CD14-positive monocyte (primary cell): ENCODE data around the gene HYAL1. TPM values are rescaled to one million over a fixed set of nuclear protein-coding genes. Genes with fewer than 3 reads are reported as not detected.
A peak's percentile ranks its signal among the peaks of the same experiment; 100 is the strongest.

Source experiments
- DNase-seq, 3 donors: peaks; one replicate each; pipeline ENCODE4 v3.0.0-alpha.2; 2011 to 2022
- H2AFZ ChIP-seq: 2 replicates; pipeline ENCODE4 v1.6.0; 2012; ENCODE audit warnings: mild to moderate bottlenecking, low read depth, low read length, inconsistent platforms; ENCODE audit not compliant: insufficient read depth, poor library complexity, severe bottlenecking
- H3K27ac ChIP-seq, 2 donors: 1 replicate in 1 of 2; 2 replicates in 1 of 2; pipeline ENCODE4 v1.5.1; 2012 to 2013; ENCODE audit warnings: low read length in 2 of 2, control low read depth in 1 of 2, inconsistent platforms in 1 of 2, low read depth in 1 of 2, mild to moderate bottlenecking in 1 of 2
- H3K27me3 ChIP-seq, 2 donors: one replicate each; pipeline versions ENCODE4 v1.6.0 to v1.6.1; 2011 to 2013; ENCODE audit warnings: low read length in 2 of 2; ENCODE audit not compliant: control insufficient read depth in 2 of 2, insufficient read depth in 2 of 2
- H3K36me3 ChIP-seq, 2 donors: replicated peaks in 1 of 2; 1 replicate in 1 of 2; 2 replicates in 1 of 2; pipeline versions ENCODE4 v1.5.1 to v1.6.1; 2012 to 2013; ENCODE audit warnings: low read length in 2 of 2, control low read depth in 1 of 2, inconsistent platforms in 1 of 2, mild to moderate bottlenecking in 1 of 2; ENCODE audit not compliant: insufficient read depth in 2 of 2, control insufficient read depth in 1 of 2
- H3K4me1 ChIP-seq, 2 donors: 1 replicate in 1 of 2; 2 replicates in 1 of 2; pipeline versions ENCODE4 v1.5.1 to v1.6.1; 2012 to 2013; ENCODE audit warnings: low read length in 2 of 2, control low read depth in 1 of 2, inconsistent platforms in 1 of 2, mild to moderate bottlenecking in 1 of 2, moderate library complexity in 1 of 2; ENCODE audit not compliant: insufficient read depth in 2 of 2, control insufficient read depth in 1 of 2
- H3K4me2 ChIP-seq: replicated peaks from 2 replicates; pipeline ENCODE3; 2012; ENCODE audit warnings: low read length, moderate library complexity, mild to moderate bottlenecking; ENCODE audit not compliant: poor library complexity, severe bottlenecking; ENCODE audit errors: extremely low read depth
- H3K4me3 ChIP-seq, 3 experiments: fragments of 200-600 bp in 1 of 3; sonication (generic) in 1 of 3; replicated peaks in 1 of 3; 1 replicate in 2 of 3; 2 replicates in 1 of 3; pipeline ENCODE4 v1.5.1; 2011 to 2013; ENCODE audit warnings: low read length in 3 of 3, mild to moderate bottlenecking in 3 of 3, control low read depth in 2 of 3, low read depth in 2 of 3, inconsistent platforms in 1 of 3, moderate library complexity in 1 of 3
- H3K79me2 ChIP-seq: 2 replicates; pipeline ENCODE4 v1.6.0; 2012; ENCODE audit warnings: mild to moderate bottlenecking, control low read depth, inconsistent platforms, low read length, moderate library complexity; ENCODE audit not compliant: insufficient read depth
- H3K9ac ChIP-seq: 2 replicates; pipeline ENCODE4 v1.6.0; 2017; ENCODE audit warnings: low read length, mild to moderate bottlenecking; ENCODE audit not compliant: insufficient read depth, poor library complexity, severe bottlenecking
- H3K9me3 ChIP-seq, 2 donors: replicated peaks in 1 of 2; 1 replicate in 1 of 2; 2 replicates in 1 of 2; pipeline versions ENCODE4 v1.5.1 to v1.6.1; 2012 to 2013; ENCODE audit warnings: low read length in 2 of 2, control low read depth in 1 of 2; ENCODE audit not compliant: control insufficient read depth in 1 of 2, insufficient read depth in 1 of 2
- H4K20me1 ChIP-seq: 2 replicates; pipeline ENCODE4 v1.6.0; 2012; ENCODE audit warnings: mild to moderate bottlenecking, low read length, control low read depth, moderate library complexity; ENCODE audit not compliant: insufficient read depth
- H3K27ac Mint-ChIP-seq, 7 donors: one replicate each; pipeline ENCODE4 v1.8.0; 2020; ENCODE audit warnings: mild to moderate bottlenecking in 7 of 7, mixed read lengths in 7 of 7, moderate library complexity in 6 of 7, inconsistent platforms in 2 of 7
- H3K27me3 Mint-ChIP-seq, 3 donors: one replicate each; pipeline ENCODE4 v1.8.0; 2021 to 2022; ENCODE audit warnings: low read depth in 3 of 3, mild to moderate bottlenecking in 3 of 3, mixed read lengths in 3 of 3, moderate library complexity in 3 of 3, inconsistent platforms in 1 of 3
- H3K36me3 Mint-ChIP-seq, 2 donors: one replicate each; pipeline ENCODE4 v1.8.0; 2020; ENCODE audit warnings: mixed read lengths in 2 of 2, inconsistent platforms in 1 of 2, mild to moderate bottlenecking in 1 of 2
- H3K4me1 Mint-ChIP-seq: one replicate; pipeline ENCODE4 v1.8.0; 2020; ENCODE audit warnings: mild to moderate bottlenecking, mixed read lengths
- H3K4me3 Mint-ChIP-seq, 2 donors: one replicate each; pipeline ENCODE4 v1.8.0; 2020; ENCODE audit warnings: mild to moderate bottlenecking in 2 of 2, mixed read lengths in 2 of 2, moderate library complexity in 1 of 2
- H3K9me3 Mint-ChIP-seq, 7 donors: one replicate each; pipeline ENCODE4 v1.8.0; 2020 to 2022; ENCODE audit warnings: mixed read lengths in 7 of 7, mild to moderate bottlenecking in 6 of 7, moderate library complexity in 6 of 7, inconsistent platforms in 2 of 7
- CTCF ChIP-seq: fragments of 200-600 bp; IDR thresholded peaks from one replicate; pipeline ENCODE4 v1.8.0; 2022; ENCODE audit warnings: antibody characterized with exemption, mild to moderate bottlenecking
- WGBS: methylation state at CpG from one replicate; pipeline ENCODE4 v1.1.5; 2013; ENCODE audit warnings: missing lambda C conversion rate; ENCODE audit not compliant: insufficient coverage; 5-methylcytosine and 5-hydroxymethylcytosine counted together
- intact Hi-C, 2 donors: fragments of 100-400 bp; cut with micrococcal nuclease; formaldehyde crosslinking; loops; one replicate each; pipeline versions ENCODE4 v1.15.0 to v1.15.1; 2023
- polyA plus RNA-seq, 3 donors: library from polyadenylated mRNA; depleted of rRNA in 1 of 3; unstranded in 2 of 3; stranded (reverse) in 1 of 3; fragments of 300-500 nt in 2 of 3; fragments of >200 nt in 1 of 3; fragmentation: Illumina TruSeq in 2 of 3; gene quantifications; 1 replicate in 2 of 3; 2 replicates in 1 of 3; pipeline ENCODE4 v1.2.3, GENCODE V29; 2012 to 2021

Gene HYAL1
- polyA plus RNA-seq, 3 donors: 0.57 TPM; not detected in 2

- H3K36me3 Mint-ChIP-seq: peaks cover 0 to 8% of the 10 kb centered on the region in 2 donors
- Histone ChIP-seq H3K79me2 (peaks cover 17% of the 10 kb centered on the region), H3K27me3 (no peaks in the 10 kb centered on the region), H4K20me1 (no peaks in the 10 kb centered on the region), H3K36me3 (no peaks in the 10 kb centered on the region), H3K4me1 (peaks cover 16 to 17% of the 10 kb centered on the region in 2 donors), H3K27ac (peak overlapping the region in 1 of 2 donors; percentile 26), H3K4me2 (no peak overlapping the region), H2AFZ (no peak overlapping the region), H3K9ac (no peak overlapping the region), H3K4me3 (no peak overlapping the region), H3K9me3 (peaks cover 0 to 23% of the 10 kb centered on the region in 2 donors)
- peak in 1 of 3 donors; percentile 7 for DNase-seq
- intact Hi-C loops: no loop called here
- no peak for TF ChIP-seq CTCF
- peaks cover 0 to 23% (median 19%) of the 10 kb centered on the region in 7 donors for H3K9me3 Mint-ChIP-seq
- no peak overlapping the region for H3K4me3 Mint-ChIP-seq
- no peaks in the 10 kb centered on the region for H3K27me3 Mint-ChIP-seq
- peaks cover 21% of the 10 kb centered on the region for H3K4me1 Mint-ChIP-seq
- H3K27ac Mint-ChIP-seq: no peak overlapping the region
Observed at GRCh38 chr3:50304601-50305000, 1.2 kb upstream of the HYAL1 start.

GRCh38 chr3:50302095-50303012 lies 1.0 kb downstream of the HYAL1 start:
- H3K4me1 ChIP-seq: peaks cover 32 to 36% of the 10 kb centered on the region in 2 donors
- no peak overlapping the region for H3K9ac ChIP-seq
- no peaks in the 10 kb centered on the region for H3K27me3 ChIP-seq
- Mint-ChIP-seq H3K4me1 (peaks cover 38% of the 10 kb centered on the region), H3K27ac (peak overlapping the region in 1 of 7 donors; percentile 15), H3K9me3 (peaks cover 0 to 5% (median 2%) of the 10 kb centered on the region in 7 donors), H3K36me3 (peaks cover 0 to 2% of the 10 kb centered on the region in 2 donors), H3K4me3 (no peak overlapping the region), H3K27me3 (no peaks in the 10 kb centered on the region)
- H3K27ac ChIP-seq: no peak overlapping the region
- no peak overlapping the region for H2AFZ ChIP-seq
- no peak overlapping the region for H3K4me3 ChIP-seq
- H3K36me3 ChIP-seq: no peaks in the 10 kb centered on the region
- H4K20me1 ChIP-seq: no peaks in the 10 kb centered on the region
- intact Hi-C loops: no loop called here
- WGBS: 98% methylated on average over 30 of the region's 32 CpGs
- peaks cover 32% of the 10 kb centered on the region for H3K79me2 ChIP-seq
- no peak for TF ChIP-seq CTCF
- H3K9me3 ChIP-seq: peaks cover 0 to 5% of the 10 kb centered on the region in 2 donors
- no peak overlapping the region for H3K4me2 ChIP-seq
- peak in 1 of 3 donors; percentile 8 for DNase-seq
